GM18502 (cell line): ENCODE measurements around the gene ITGB4.

Experiments used
- ATAC-seq: cut with Tn5 transposase; IDR thresholded peaks from one replicate; pipeline ENCODE4 v1.9.1; 2021; ENCODE audit warnings: mild to moderate bottlenecking; ENCODE audit not compliant: unreplicated experiment, poor library complexity

Gene ITGB4

GRCh38 chr17:75695830-75696271 lies 25.4 kb upstream of the ITGB4 start:
- ATAC-seq, result no peak

GRCh38 chr17:75697651-75698291 lies 23.5 kb upstream of the ITGB4 start:
- no peak for ATAC-seq

- no peak for ATAC-seq
These were observed 22.6 kb upstream of the ITGB4 start for GRCh38 chr17:75698659-75699058.

- no peak for ATAC-seq
These were observed 20.0 kb upstream of the ITGB4 start for GRCh38 chr17:75701288-75701687.

GRCh38 chr17:75703191-75703590 lies 18.1 kb upstream of the ITGB4 start:
- no peak for ATAC-seq

- ATAC-seq, result no peak
These were observed 17.7 kb upstream of the ITGB4 start for GRCh38 chr17:75703591-75703990.

GRCh38 chr17:75704963-75705875 lies 16.0 kb upstream of the ITGB4 start:
- no peak for ATAC-seq

GRCh38 chr17:75706042-75706728 lies 15.1 kb upstream of the ITGB4 start:
- no peak for ATAC-seq

GRCh38 chr17:75707079-75707571 lies 14.1 kb upstream of the ITGB4 start:
- no peak for ATAC-seq

- ATAC-seq, result no peak
These were observed 8.8 kb upstream of the ITGB4 start for GRCh38 chr17:75712446-75712845.

GRCh38 chr17:75719732-75720131 lies 1.5 kb upstream of the ITGB4 start:
- ATAC-seq, result no peak

GRCh38 chr17:75721463-75722011 lies 278 bp downstream of the ITGB4 start:
- ATAC-seq, result no peak

- no peak for ATAC-seq
These were observed 817 bp downstream of the ITGB4 start for GRCh38 chr17:75722076-75722475.

- no peak for ATAC-seq
These were observed 1.4 kb downstream of the ITGB4 start for GRCh38 chr17:75722542-75723095.

- no peak for ATAC-seq
These were observed 2.1 kb downstream of the ITGB4 start for GRCh38 chr17:75723171-75723930.

- no peak for ATAC-seq
These were observed 3.1 kb downstream of the ITGB4 start for GRCh38 chr17:75724016-75725003.

GRCh38 chr17:75725504-75725903 lies 4.2 kb downstream of the ITGB4 start:
- no peak for ATAC-seq

- ATAC-seq, result no peak
These were observed 6.1 kb downstream of the ITGB4 start for GRCh38 chr17:75727391-75727790.
